Dendritic cell treated with granulocyte-macrophage colony-stimulating factor and Interleukin-4, amounts not matched to agents 40 ng/mL and 50 ng/mL, for 4 days (primary cell): ENCODE results near the gene FSIP1.

Experiments
- H3K27ac Mint-ChIP-seq: one replicate; pipeline ENCODE4 v1.8.0; 2022; ENCODE audit warnings: mild to moderate bottlenecking, mixed read lengths
- H3K27me3 Mint-ChIP-seq: one replicate; pipeline ENCODE4 v1.8.0; 2022; ENCODE audit warnings: mild to moderate bottlenecking, mixed read lengths
- H3K36me3 Mint-ChIP-seq: one replicate; pipeline ENCODE4 v1.8.0; 2022; ENCODE audit warnings: low read depth, mixed read lengths
- H3K4me1 Mint-ChIP-seq: one replicate; pipeline ENCODE4 v1.8.0; 2022; ENCODE audit warnings: low read depth, mixed read lengths
- H3K4me3 Mint-ChIP-seq: one replicate; pipeline ENCODE4 v1.8.0; 2022; ENCODE audit warnings: mild to moderate bottlenecking, moderate library complexity, mixed read lengths
- H3K9me3 Mint-ChIP-seq: one replicate; pipeline ENCODE4 v1.8.0; 2022; ENCODE audit warnings: mixed read lengths
- intact Hi-C: fragments of 100-400 bp; cut with micrococcal nuclease; formaldehyde crosslinking; loops from one replicate; pipeline ENCODE4 v1.15.0; 2022

FSIP1 gene

DNA sequence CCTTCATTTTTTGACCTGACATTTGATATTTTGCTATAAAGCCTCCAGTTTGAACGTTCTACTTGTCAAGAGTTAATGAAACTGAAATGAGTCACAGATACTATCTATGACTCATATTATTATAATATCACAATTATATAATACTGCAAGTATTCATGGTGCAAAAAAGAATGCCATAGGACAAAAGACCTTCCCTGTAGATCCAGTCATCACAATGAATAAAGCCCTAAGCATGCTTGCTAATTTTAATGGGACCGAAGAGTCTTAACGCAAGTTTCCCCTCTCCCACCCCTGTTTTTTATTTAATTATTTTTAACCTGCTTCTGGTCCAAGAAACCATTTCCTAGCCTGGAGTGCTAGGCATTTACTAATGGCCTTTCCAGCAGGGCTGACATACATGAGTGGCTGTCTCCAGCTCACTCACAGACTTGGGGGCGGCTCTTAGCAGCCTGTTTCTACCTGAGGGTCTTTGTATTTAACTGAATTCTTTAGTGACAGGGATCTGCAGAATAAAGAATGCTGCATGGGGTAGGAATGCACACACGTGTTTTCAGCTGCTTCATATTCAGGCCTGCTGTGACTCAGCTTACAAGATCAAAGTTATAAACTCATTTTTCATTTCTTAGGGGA, 140.5 kb downstream of the FSIP1 start:
- no peaks in the 10 kb centered on the region for H3K4me1 Mint-ChIP-seq
- H3K4me3 Mint-ChIP-seq, result no peak overlapping the region
- intact Hi-C loops, result no loop called here
- no peaks in the 10 kb centered on the region for H3K9me3 Mint-ChIP-seq
- no peaks in the 10 kb centered on the region for H3K36me3 Mint-ChIP-seq
- H3K27ac Mint-ChIP-seq, result no peak overlapping the region
- H3K27me3 Mint-ChIP-seq, result no peaks in the 10 kb centered on the region

DNA sequence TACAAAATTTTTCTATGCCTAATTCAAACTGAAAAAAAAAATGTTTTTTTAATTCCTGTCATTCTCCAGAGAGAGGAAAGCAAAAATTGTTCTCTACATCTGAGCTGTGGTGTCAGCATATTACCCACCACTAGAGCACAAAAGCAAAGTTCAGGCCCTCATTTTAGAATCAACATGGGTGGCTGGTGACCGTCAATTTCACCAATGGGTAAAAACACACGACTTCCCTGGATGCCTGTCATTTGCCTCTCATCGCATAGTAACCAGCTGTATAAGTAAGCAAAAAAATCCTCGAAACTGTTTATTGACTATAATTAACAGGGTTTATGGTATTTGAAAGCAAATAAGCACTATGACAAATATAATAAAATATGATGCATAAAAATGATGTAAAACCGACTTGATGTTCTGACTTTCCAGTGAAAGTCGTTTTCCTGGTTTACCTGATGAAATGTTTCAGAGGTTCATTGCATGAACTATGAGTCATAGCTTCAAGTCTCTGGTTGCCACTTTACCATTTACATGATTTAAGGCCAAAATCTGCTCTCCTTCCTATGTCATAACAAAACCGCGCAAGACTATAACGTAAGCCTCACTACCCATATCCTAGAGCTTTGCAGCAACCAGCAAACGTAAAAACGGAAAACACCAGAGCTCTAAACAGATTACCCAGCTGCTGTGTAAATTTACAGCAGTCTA, 141.3 kb downstream of the FSIP1 start:
- no peaks in the 10 kb centered on the region for H3K27me3 Mint-ChIP-seq
- H3K4me3 Mint-ChIP-seq, result no peak overlapping the region
- H3K9me3 Mint-ChIP-seq, result no peaks in the 10 kb centered on the region
- H3K36me3 Mint-ChIP-seq, result no peaks in the 10 kb centered on the region
- no peaks in the 10 kb centered on the region for H3K4me1 Mint-ChIP-seq
- no peak overlapping the region for H3K27ac Mint-ChIP-seq
- intact Hi-C loops, result no loop called here

DNA sequence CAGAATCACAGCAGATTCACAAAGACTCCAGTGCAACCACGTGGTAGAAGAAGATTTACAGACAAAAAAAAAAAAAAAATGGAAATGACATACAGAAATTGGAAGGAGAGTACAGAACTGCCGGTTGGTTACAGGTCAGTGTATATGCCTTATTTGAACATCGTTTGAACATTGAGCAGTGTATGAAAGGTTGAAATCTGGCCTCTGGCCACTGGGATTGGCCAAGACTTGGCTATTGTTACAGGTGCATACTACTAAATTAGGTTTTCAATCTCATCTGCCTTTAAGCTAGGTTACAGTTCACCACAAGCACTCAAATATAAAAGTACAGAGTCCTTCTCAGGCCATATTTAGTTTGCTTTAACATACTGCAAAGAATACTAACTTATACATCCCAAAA, 142.0 kb downstream of the FSIP1 start:
- no peaks in the 10 kb centered on the region for H3K4me1 Mint-ChIP-seq
- no peak overlapping the region for H3K27ac Mint-ChIP-seq
- no peak overlapping the region for H3K4me3 Mint-ChIP-seq
- no peaks in the 10 kb centered on the region for H3K36me3 Mint-ChIP-seq
- H3K27me3 Mint-ChIP-seq, result no peaks in the 10 kb centered on the region
- intact Hi-C loops, result no loop called here
- H3K9me3 Mint-ChIP-seq, result no peaks in the 10 kb centered on the region

DNA sequence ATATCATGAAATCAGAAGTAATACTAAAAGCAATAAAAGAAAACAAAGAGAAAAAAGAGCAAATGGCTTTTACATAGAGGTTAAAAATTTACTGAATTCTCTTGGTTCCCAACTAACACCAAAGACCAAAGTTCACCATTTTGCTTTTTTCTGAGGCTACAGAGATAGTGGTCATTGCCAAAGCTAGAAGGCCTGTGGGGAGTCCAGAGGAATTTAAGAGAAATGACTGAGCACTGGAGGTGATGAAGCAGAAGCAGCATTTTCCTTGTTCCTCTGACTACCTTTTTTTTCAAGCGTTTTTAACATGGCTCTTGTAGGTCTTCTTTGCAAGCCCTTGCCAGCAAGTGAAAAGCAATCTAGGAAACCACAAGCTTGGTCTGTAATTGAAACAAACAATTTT, 143.6 kb downstream of the FSIP1 start:
- no peaks in the 10 kb centered on the region for H3K9me3 Mint-ChIP-seq
- no peaks in the 10 kb centered on the region for H3K27me3 Mint-ChIP-seq
- no peak overlapping the region for H3K27ac Mint-ChIP-seq
- H3K4me3 Mint-ChIP-seq, result no peak overlapping the region
- H3K4me1 Mint-ChIP-seq, result no peaks in the 10 kb centered on the region
- intact Hi-C loops, result no loop called here
- H3K36me3 Mint-ChIP-seq, result no peaks in the 10 kb centered on the region

DNA sequence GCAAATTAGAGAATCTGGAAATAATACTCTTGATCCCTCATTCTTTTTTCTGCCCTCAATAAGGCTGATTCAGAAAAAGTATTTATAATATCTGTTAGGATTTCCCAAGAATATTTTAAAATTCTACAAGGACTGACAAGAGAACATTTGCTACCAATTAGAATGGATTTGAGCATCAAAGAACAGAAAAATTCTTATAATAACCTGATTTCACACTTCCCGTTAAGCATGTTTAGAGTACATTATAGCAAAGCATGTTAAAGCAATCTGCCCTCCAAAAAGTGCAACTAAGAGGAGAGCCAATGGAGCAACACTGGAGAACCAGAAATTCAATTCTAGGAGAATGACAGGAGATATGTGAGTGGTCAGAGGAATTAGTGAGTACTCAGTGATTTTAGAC, 144.6 kb downstream of the FSIP1 start:
- H3K4me3 Mint-ChIP-seq, result no peak overlapping the region
- no peaks in the 10 kb centered on the region for H3K9me3 Mint-ChIP-seq
- no peaks in the 10 kb centered on the region for H3K36me3 Mint-ChIP-seq
- intact Hi-C loops, result no loop called here
- H3K27ac Mint-ChIP-seq, result no peak overlapping the region
- no peaks in the 10 kb centered on the region for H3K27me3 Mint-ChIP-seq
- no peaks in the 10 kb centered on the region for H3K4me1 Mint-ChIP-seq

DNA sequence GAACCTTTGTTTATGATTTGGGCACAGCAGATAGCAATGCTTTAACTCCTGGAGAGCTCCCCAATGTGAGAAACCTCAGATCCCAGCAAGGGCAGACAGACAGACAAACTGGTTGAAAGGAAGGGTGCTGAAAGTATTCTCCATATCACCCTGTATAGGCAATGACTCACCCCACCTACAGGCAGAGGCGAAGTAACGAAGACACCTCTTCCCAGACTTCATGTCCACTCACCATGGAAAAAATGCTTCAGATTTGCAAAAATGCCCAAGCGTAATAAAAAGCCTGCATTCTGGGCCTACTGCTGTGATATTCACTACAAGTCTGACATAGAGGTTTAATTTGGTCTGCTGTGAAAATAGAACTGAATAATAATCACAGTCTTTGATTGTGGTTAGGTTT, 151.3 kb downstream of the FSIP1 start:
- peaks cover 7% of the 10 kb centered on the region for H3K4me1 Mint-ChIP-seq
- H3K27ac Mint-ChIP-seq, result no peak overlapping the region
- intact Hi-C loops, result no loop called here
- H3K27me3 Mint-ChIP-seq, result no peaks in the 10 kb centered on the region
- no peaks in the 10 kb centered on the region for H3K9me3 Mint-ChIP-seq
- H3K4me3 Mint-ChIP-seq, result no peak overlapping the region
- no peaks in the 10 kb centered on the region for H3K36me3 Mint-ChIP-seq

DNA sequence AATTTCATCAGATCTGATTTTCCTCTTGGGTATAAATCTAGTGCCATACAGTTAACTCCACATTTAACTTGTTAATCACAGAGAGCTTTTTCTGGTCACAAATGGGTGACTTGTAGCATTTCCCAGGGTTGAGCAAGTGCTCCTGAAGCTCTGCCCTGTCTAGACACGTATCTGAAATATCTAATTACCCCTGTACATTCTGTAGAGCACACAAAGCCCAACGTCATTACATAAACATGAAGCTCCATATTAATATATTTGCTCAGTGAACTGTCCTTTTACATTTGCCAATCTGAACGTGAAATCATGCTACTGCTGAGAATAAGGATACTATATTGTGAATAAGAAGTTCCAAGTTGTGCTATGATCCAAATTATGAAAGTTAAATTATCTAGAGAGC, 152.7 kb downstream of the FSIP1 start:
- no peak overlapping the region for H3K27ac Mint-ChIP-seq
- H3K9me3 Mint-ChIP-seq, result no peaks in the 10 kb centered on the region
- peaks cover 10% of the 10 kb centered on the region for H3K4me1 Mint-ChIP-seq
- no peaks in the 10 kb centered on the region for H3K27me3 Mint-ChIP-seq
- no peak overlapping the region for H3K4me3 Mint-ChIP-seq
- intact Hi-C loops, result no loop called here
- H3K36me3 Mint-ChIP-seq, result no peaks in the 10 kb centered on the region

DNA sequence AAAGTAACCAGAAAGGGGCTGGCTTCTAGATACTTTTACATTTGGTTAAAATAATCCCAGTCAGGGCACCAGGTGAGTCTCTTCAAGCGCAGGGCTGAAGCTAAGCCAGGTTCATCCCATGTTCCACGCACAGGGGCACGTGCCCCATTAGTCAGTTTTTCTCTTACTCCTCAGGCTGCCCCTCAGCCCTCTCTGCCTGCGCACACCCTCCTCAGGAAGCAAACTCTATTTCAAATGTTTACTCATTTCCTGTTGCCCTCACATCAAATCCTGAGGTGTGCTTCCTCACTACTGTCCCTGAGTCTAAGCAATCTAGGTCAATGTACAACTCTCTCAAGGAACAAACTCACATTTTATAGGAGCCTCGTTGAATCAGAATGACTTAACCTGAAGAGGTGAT, 153.3 kb downstream of the FSIP1 start:
- intact Hi-C loops, result no loop called here
- H3K27me3 Mint-ChIP-seq, result no peaks in the 10 kb centered on the region
- H3K4me1 Mint-ChIP-seq, result peaks cover 15% of the 10 kb centered on the region
- no peak overlapping the region for H3K27ac Mint-ChIP-seq
- no peaks in the 10 kb centered on the region for H3K9me3 Mint-ChIP-seq
- H3K36me3 Mint-ChIP-seq, result no peaks in the 10 kb centered on the region
- no peak overlapping the region for H3K4me3 Mint-ChIP-seq

DNA sequence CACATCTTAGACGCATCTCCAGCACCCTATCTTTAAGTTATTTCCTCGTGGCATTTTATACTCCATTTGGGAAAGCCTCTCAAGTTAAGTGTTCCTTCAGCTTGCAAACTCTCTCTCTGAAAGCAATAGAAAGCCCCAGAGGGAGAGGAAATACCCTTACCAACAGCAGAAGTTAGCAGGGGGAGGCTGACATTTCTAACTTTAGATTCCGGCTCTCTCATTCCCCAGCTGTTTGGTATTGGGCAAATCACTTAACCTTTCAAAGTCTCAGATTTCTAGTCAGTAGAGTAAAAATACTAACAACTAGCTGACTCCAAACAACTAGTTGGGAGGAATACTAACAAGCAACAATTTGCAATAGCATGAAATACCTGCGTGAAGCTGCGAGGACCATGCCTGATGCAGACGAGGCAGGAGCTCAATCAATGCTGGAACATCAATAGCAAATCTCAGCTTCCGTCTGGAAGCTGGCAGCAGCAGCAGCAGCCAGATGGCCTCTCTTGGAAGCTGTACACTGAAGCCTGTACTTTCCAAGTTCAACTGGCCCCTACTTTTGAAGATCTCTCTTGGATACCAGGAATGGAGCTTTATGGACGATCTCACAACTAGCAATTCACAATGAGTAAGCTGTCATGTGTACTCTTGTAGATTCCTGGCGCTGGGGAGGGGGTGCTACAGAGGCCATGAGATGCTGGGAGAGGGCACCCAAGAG, 153.9 kb downstream of the FSIP1 start:
- H3K27ac Mint-ChIP-seq, result no peak overlapping the region
- H3K4me1 Mint-ChIP-seq, result peaks cover 15% of the 10 kb centered on the region
- H3K36me3 Mint-ChIP-seq, result no peaks in the 10 kb centered on the region
- no peak overlapping the region for H3K4me3 Mint-ChIP-seq
- intact Hi-C loops, result no loop called here
- no peaks in the 10 kb centered on the region for H3K9me3 Mint-ChIP-seq
- H3K27me3 Mint-ChIP-seq, result no peaks in the 10 kb centered on the region

DNA sequence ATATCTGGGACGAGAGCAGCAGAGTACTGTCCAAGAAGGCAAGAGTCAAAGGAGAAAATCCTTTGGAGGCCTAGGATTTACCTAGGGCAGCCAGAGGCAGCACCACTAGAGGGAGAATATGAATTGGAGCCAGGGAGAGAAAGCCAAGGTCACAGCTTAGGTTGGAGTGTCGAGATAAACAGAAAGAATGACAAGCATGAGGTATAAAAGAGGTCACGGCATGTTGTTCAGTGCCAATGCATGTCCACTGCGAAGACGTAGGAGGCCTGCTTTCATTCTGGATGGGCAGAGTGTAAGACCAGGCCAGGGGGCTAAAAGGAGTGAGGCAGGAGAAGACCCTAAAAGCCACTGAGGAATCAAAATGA, 154.5 kb downstream of the FSIP1 start:
- H3K27me3 Mint-ChIP-seq, result no peaks in the 10 kb centered on the region
- no peak overlapping the region for H3K27ac Mint-ChIP-seq
- H3K36me3 Mint-ChIP-seq, result no peaks in the 10 kb centered on the region
- H3K4me1 Mint-ChIP-seq, result peaks cover 15% of the 10 kb centered on the region
- H3K4me3 Mint-ChIP-seq, result no peak overlapping the region
- H3K9me3 Mint-ChIP-seq, result no peaks in the 10 kb centered on the region
- intact Hi-C loops, result no loop called here

DNA sequence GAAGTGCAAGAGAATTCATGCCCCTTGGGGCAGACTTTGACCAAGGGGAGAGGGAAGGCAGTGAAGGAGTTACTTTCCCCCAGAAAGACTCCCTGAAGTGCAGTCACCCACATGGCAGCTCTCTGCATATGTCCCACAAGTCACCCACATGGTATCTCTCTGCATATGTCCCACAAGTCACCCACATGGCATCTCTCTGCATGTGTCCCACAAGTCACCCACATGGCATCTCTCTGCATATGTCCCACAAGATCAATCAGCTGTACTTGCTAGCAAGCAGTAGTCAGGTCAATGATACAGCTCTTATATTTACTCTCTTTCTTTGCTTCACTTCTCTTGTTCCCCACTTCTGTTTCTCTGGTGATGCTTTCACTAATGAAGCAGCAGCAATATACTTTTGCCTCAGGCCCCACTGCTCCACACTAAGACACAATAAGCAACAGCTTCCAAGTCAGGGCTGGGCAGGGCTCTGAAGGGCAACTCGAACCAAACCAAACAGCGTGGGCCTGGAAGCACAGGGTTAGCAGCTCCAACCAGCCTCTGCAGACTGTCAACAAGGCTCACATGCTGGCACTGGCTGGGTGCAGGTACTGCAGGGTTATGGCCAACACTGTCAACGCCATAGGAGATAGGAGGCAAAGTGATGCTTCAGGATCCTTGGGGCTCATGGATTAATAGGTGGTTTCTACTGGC, 155.0 kb downstream of the FSIP1 start:
- Mint-ChIP-seq H3K27ac (no peak overlapping the region), H3K36me3 (no peaks in the 10 kb centered on the region), H3K9me3 (no peaks in the 10 kb centered on the region), H3K4me3 (no peak overlapping the region), H3K4me1 (peaks cover 15% of the 10 kb centered on the region), H3K27me3 (no peaks in the 10 kb centered on the region)
- intact Hi-C loops, result no loop called here

DNA sequence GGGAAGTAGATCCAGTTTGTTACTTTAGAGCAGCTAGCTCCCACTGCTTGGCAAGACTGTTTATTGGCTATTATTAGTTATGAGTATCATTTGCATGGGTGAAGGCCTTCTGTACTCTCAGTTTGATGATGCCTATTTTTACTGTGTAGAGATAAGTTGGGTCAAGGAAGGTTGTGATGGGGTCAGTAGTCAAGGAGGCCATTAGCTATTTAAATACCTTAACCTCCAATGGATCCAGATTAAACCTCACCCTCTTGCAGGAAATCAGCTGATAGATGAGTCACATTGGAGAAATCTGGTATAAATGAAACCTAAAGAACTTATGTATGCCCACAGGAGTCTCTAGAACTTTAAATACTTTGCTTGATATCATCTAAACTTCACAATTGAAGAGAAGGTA, 156.8 kb downstream of the FSIP1 start:
- intact Hi-C loops, result no loop called here
- Mint-ChIP-seq H3K27me3 (no peaks in the 10 kb centered on the region), H3K4me3 (no peak overlapping the region), H3K36me3 (no peaks in the 10 kb centered on the region), H3K27ac (no peak overlapping the region), H3K4me1 (peaks cover 15% of the 10 kb centered on the region), H3K9me3 (no peaks in the 10 kb centered on the region)

DNA sequence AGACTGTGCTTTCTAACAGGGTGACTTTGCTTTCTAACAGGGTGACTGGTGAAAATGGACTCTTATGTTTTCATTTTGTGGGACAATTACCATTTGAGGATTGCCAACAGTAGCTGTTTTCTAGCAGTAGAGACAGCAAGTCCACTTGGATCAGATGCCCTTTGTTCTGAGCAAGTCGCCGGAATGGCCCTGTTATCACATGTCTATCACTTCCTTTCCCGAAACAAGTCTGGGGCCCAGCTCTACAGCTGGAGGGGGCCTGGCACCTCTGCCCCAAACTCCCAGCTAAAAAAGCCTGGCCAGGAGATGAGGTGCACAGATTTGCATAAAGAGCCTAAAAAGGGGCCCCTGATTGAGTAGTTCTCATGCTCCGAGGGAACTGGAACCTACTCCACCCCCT, 157.2 kb downstream of the FSIP1 start:
- intact Hi-C loops, result no loop called here
- no peak overlapping the region for H3K4me3 Mint-ChIP-seq
- no peaks in the 10 kb centered on the region for H3K9me3 Mint-ChIP-seq
- H3K27ac Mint-ChIP-seq, result no peak overlapping the region
- H3K4me1 Mint-ChIP-seq, result peaks cover 15% of the 10 kb centered on the region
- H3K36me3 Mint-ChIP-seq, result no peaks in the 10 kb centered on the region
- no peaks in the 10 kb centered on the region for H3K27me3 Mint-ChIP-seq

DNA sequence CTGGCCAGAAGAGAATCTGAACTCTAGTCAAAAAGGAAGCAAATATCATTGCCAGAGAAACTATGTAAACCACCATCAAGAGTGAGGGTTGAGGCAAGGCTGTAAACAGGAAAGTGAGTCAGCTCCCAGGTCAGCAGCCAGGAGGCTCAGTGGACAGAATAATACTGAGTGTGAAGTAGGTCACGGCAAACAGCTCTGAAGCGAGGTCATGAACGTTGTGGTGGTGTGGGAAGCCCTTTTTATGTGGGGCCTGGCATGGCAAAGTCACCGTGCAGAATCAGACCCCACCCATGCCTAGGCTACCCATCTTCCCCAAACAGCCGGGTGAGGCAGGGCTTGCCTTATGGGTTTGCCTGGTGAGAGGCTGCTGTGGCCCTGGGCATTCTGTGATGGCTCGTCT, 157.8 kb downstream of the FSIP1 start:
- Mint-ChIP-seq H3K9me3 (no peaks in the 10 kb centered on the region), H3K27ac (no peak overlapping the region), H3K4me3 (no peak overlapping the region), H3K36me3 (no peaks in the 10 kb centered on the region), H3K4me1 (peaks cover 15% of the 10 kb centered on the region), H3K27me3 (no peaks in the 10 kb centered on the region)
- intact Hi-C loops, result no loop called here
